MM.1S (cell line): ENCODE results near the gene DDX23.

ENCODE experiments used
- EZH2 ChIP-seq: fragments of 300-600 bp; sonication (generic); optimal IDR thresholded peaks from 2 replicates; pipeline ENCODE3; 2017; ENCODE audit warnings: low read depth, mild to moderate bottlenecking, antibody characterized with exemption, low read length, mixed read lengths
- EZH2phosphoT487 ChIP-seq: fragments of 300-600 bp; sonication (generic); IDR thresholded peaks from 2 replicates; pipeline ENCODE4 v1.6.1; 2018; ENCODE audit warnings: antibody characterized with exemption, low read length
- TF ChIP-seq, protein P1 (sequence below): fragments of 300-600 bp; sonication (generic); IDR thresholded peaks from 2 replicates; pipeline ENCODE4 v1.5.1; 2016; ENCODE audit warnings: antibody characterized with exemption, low read length, mixed read lengths

DNA sequence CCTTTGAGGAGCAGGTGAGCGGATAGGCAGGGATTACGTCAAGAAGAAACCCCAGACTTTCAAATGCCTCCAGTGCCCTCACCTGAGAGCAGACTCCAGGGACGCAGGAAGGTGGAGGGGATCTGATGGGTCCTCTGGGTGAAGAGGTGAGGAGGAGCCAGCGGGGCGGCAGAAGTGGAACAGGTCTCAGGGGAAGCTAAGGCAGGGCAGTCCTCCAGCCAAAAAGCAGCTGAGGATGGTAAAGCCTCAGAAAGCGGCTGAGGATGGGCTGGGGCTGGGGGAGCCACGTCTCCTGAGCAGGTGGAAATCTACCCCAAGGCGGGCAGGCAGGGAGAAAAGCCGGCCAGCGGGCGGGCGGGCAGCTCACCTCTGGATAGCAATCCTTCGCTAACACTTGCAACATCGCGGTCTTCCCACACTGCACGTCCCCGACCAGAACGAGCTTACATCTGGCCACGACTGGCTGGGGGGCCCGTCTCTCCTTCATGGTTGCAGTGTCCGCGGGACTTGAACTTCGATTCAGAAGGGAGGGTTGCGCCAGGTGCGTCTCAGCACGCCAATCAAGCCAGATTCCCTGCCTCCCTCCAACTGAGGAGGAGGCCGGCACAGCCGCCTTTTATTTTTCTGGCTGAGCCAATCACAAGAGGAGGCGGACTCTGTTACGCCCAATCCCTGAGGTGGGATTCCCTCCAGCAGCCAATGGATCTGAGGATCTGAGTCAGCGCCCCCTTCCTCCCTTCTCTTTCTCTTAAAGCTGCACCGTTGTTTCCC is 13.5 kb upstream of the DDX23 start, which contains the start of gene RND1:
- TF ChIP-seq, protein P1, sequence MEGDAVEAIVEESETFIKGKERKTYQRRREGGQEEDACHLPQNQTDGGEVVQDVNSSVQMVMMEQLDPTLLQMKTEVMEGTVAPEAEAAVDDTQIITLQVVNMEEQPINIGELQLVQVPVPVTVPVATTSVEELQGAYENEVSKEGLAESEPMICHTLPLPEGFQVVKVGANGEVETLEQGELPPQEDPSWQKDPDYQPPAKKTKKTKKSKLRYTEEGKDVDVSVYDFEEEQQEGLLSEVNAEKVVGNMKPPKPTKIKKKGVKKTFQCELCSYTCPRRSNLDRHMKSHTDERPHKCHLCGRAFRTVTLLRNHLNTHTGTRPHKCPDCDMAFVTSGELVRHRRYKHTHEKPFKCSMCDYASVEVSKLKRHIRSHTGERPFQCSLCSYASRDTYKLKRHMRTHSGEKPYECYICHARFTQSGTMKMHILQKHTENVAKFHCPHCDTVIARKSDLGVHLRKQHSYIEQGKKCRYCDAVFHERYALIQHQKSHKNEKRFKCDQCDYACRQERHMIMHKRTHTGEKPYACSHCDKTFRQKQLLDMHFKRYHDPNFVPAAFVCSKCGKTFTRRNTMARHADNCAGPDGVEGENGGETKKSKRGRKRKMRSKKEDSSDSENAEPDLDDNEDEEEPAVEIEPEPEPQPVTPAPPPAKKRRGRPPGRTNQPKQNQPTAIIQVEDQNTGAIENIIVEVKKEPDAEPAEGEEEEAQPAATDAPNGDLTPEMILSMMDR, result no peak
- TF ChIP-seq EZH2, result no peak
- TF ChIP-seq EZH2phosphoT487, result no peak
